Mesodermal cell (in vitro differentiated cells): Measurements from ENCODE around the gene STAB2.
"Not testable (repeated sequence)": the region's sequence is repeated elsewhere in the genome, so short reads cannot be mapped to it uniquely, and the experiment has no call there.

ENCODE experiments used
- H3K27ac ChIP-seq: 2 replicates; pipeline ENCODE4 v1.7.0; 2013; ENCODE audit warnings: mild to moderate bottlenecking, low read depth, low read length, moderate library complexity; ENCODE audit not compliant: severe bottlenecking
- H3K36me3 ChIP-seq: 2 replicates; pipeline ENCODE4 v1.7.1; 2013; ENCODE audit warnings: mild to moderate bottlenecking, low read length, moderate library complexity; ENCODE audit not compliant: control insufficient read depth, insufficient read depth
- H3K4me1 ChIP-seq: one replicate; pipeline ENCODE4 v1.7.1; 2013; ENCODE audit warnings: mild to moderate bottlenecking, low read length; ENCODE audit not compliant: insufficient read depth, control insufficient read depth, poor library complexity, severe bottlenecking
- H3K4me3 ChIP-seq: 2 replicates; pipeline ENCODE4 v1.7.0; 2013; ENCODE audit warnings: low read length, control low read depth, mild to moderate bottlenecking; ENCODE audit not compliant: insufficient read depth, poor library complexity, severe bottlenecking; ENCODE audit errors: extremely low read depth
- H3K9me3 ChIP-seq: 2 replicates; pipeline ENCODE4 v1.7.1; 2013; ENCODE audit warnings: mild to moderate bottlenecking, low read length, moderate library complexity; ENCODE audit not compliant: control insufficient read depth
- WGBS, 2 experiments: methylation state at CpG; one replicate each; pipeline ENCODE4 v1.1.5; 2013; ENCODE audit warnings: missing lambda C conversion rate in 2 of 2; ENCODE audit not compliant: insufficient coverage in 2 of 2; 5-methylcytosine and 5-hydroxymethylcytosine counted together

Gene STAB2

GRCh38 chr12:103652808-103653207 is 65.7 kb downstream of the STAB2 start:
- Histone ChIP-seq H3K9me3 (no peaks in the 10 kb centered on the region), H3K4me1 (peaks cover 6% of the 10 kb centered on the region), H3K27ac (no peak overlapping the region), H3K36me3 (no peaks in the 10 kb centered on the region), H3K4me3 (no peak overlapping the region)

GRCh38 chr12:103653568-103654173 is 66.6 kb downstream of the STAB2 start:
- H3K9me3 ChIP-seq, H3K4me3 ChIP-seq, H3K36me3 ChIP-seq, H3K27ac ChIP-seq: not testable (repeated sequence)
- 70 to 89% methylated on average over 3 of the region's 3 CpGs for WGBS, 2 experiments
- peaks cover 11% of the 10 kb centered on the region for H3K4me1 ChIP-seq

- H3K4me1 ChIP-seq, result peaks cover 8% of the 10 kb centered on the region
- no peak overlapping the region for H3K27ac ChIP-seq
- H3K4me3 ChIP-seq, result no peak overlapping the region
- WGBS, 2 experiments, result no CpG with 5 or more reads among the region's 3 CpGs
- H3K9me3 ChIP-seq, result no peaks in the 10 kb centered on the region
- H3K36me3 ChIP-seq, result no peaks in the 10 kb centered on the region
Measured at GRCh38 chr12:103654816-103655215, 67.7 kb downstream of the STAB2 start.

- WGBS, 2 experiments, result no CpG with 5 or more reads among the region's 1 CpG
- Histone ChIP-seq H3K27ac (no peak overlapping the region), H3K9me3 (no peaks in the 10 kb centered on the region), H3K36me3 (no peaks in the 10 kb centered on the region), H3K4me3 (no peak overlapping the region), H3K4me1 (peaks cover 8% of the 10 kb centered on the region)
Measured at GRCh38 chr12:103656291-103656690, 69.2 kb downstream of the STAB2 start.

- 67 to 100% methylated on average over 1 of the region's 2 CpGs for WGBS, 2 experiments
- Histone ChIP-seq H3K27ac (peak overlapping the region; percentile 20), H3K9me3 (no peaks in the 10 kb centered on the region), H3K36me3 (no peaks in the 10 kb centered on the region), H3K4me1 (peaks cover 8% of the 10 kb centered on the region), H3K4me3 (no peak overlapping the region)
Measured at GRCh38 chr12:103657331-103657730, 70.3 kb downstream of the STAB2 start.

GRCh38 chr12:103664626-103665025 is 77.6 kb downstream of the STAB2 start:
- H3K36me3 ChIP-seq, result no peaks in the 10 kb centered on the region
- 100% methylated on average over 1 of the region's 2 CpGs for WGBS, 2 experiments
- H3K27ac ChIP-seq, result no peak overlapping the region
- H3K4me1 ChIP-seq, result no peaks in the 10 kb centered on the region
- H3K9me3 ChIP-seq, result no peaks in the 10 kb centered on the region
- no peak overlapping the region for H3K4me3 ChIP-seq

GRCh38 chr12:103665971-103666370 is 78.9 kb downstream of the STAB2 start:
- WGBS, 2 experiments, result 57 to 60% methylated on average over 1 of the region's 5 CpGs
- no peak overlapping the region for H3K27ac ChIP-seq
- H3K9me3 ChIP-seq, result no peaks in the 10 kb centered on the region
- no peaks in the 10 kb centered on the region for H3K36me3 ChIP-seq
- H3K4me3 ChIP-seq, result no peak overlapping the region
- no peaks in the 10 kb centered on the region for H3K4me1 ChIP-seq

GRCh38 chr12:103667125-103667524 is 80.1 kb downstream of the STAB2 start:
- no peak overlapping the region for H3K4me3 ChIP-seq
- no peak overlapping the region for H3K27ac ChIP-seq

GRCh38 chr12:103668520-103668919 is 81.4 kb downstream of the STAB2 start:
- Histone ChIP-seq H3K4me3 (no peak overlapping the region), H3K27ac (no peak overlapping the region), H3K9me3 (no peaks in the 10 kb centered on the region), H3K4me1 (no peaks in the 10 kb centered on the region), H3K36me3 (no peaks in the 10 kb centered on the region)
- WGBS, 2 experiments, result 88 to 94% methylated on average over 8 of the region's 8 CpGs

More at GRCh38 chr12:103667125-103667524, 80.1 kb downstream of the STAB2 start:
- Histone ChIP-seq H3K9me3 (no peaks in the 10 kb centered on the region), H3K4me1 (no peaks in the 10 kb centered on the region), H3K36me3 (no peaks in the 10 kb centered on the region)
- WGBS, 2 experiments, result 40% methylated on average over 1 of the region's 2 CpGs; no CpG with 5 or more reads in 1 of the 2 experiments

GRCh38 chr12:103671367-103671766 is 84.3 kb downstream of the STAB2 start:
- Histone ChIP-seq H3K36me3 (no peaks in the 10 kb centered on the region), H3K27ac (no peak overlapping the region)
- WGBS, 2 experiments, result no CpG with 5 or more reads among the region's 1 CpG

GRCh38 chr12:103672401-103673119 is 85.5 kb downstream of the STAB2 start:
- Histone ChIP-seq H3K9me3 (no peaks in the 10 kb centered on the region), H3K4me3 (no peak overlapping the region), H3K36me3 (no peaks in the 10 kb centered on the region), H3K4me1 (no peaks in the 10 kb centered on the region), H3K27ac (no peak overlapping the region)
- 95 to 97% methylated on average over 7 to 10 of the region's 10 CpGs for WGBS, 2 experiments

More at GRCh38 chr12:103671367-103671766, 84.3 kb downstream of the STAB2 start:
- Histone ChIP-seq H3K9me3 (no peaks in the 10 kb centered on the region), H3K4me3 (no peak overlapping the region), H3K4me1 (no peaks in the 10 kb centered on the region)
